ENCODE data around the gene SERINC1.
A peak's percentile ranks its signal among the peaks of the same experiment; 100 is the strongest.

DNA sequence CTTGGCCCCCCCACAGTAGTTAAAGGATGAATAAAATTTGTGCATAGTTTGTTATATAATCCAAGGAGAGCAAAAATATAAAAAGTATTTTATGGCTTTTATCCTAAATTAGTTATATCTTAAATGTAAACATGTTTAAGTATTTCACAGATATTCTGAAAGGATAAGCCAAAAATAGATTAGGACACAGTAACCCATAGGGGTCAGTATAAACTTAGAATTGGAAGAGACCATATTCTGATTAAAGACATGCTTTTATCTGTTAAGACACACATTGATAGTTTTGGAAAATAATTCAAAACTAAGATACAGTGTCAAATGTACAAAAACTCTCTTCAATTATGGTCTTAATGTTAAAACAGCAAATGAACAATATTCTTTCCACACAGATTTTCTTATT lies 4.5 kb upstream of the SERINC1 start:
- TF ChIP-seq, protein P1, sequence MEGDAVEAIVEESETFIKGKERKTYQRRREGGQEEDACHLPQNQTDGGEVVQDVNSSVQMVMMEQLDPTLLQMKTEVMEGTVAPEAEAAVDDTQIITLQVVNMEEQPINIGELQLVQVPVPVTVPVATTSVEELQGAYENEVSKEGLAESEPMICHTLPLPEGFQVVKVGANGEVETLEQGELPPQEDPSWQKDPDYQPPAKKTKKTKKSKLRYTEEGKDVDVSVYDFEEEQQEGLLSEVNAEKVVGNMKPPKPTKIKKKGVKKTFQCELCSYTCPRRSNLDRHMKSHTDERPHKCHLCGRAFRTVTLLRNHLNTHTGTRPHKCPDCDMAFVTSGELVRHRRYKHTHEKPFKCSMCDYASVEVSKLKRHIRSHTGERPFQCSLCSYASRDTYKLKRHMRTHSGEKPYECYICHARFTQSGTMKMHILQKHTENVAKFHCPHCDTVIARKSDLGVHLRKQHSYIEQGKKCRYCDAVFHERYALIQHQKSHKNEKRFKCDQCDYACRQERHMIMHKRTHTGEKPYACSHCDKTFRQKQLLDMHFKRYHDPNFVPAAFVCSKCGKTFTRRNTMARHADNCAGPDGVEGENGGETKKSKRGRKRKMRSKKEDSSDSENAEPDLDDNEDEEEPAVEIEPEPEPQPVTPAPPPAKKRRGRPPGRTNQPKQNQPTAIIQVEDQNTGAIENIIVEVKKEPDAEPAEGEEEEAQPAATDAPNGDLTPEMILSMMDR (IDR thresholded peaks at IDR 0.05): peak; percentile 73
- no peak for TF ChIP-seq EZH2 (IDR thresholded peaks at IDR 0.05)
- no peak for TF ChIP-seq EZH2phosphoT487 (IDR thresholded peaks at IDR 0.05)

Data from neural progenitor cell (in vitro differentiated cells).